Prostate gland (tissue), 2 donors: Measurements from ENCODE around the gene HYOU1. TPM values are rescaled to one million over a fixed set of nuclear protein-coding genes. Genes with fewer than 3 reads are reported as not detected.

Experiments
- DNase-seq: peaks from one replicate; pipeline ENCODE4 v3.0.0-alpha.2; 2019; ENCODE audit warnings: low spot score
- H3K27ac ChIP-seq, 2 donors: fragments of 200-600 bp; sonication (generic); 2 replicates each; pipeline ENCODE4 v1.5.1; 2017 to 2019
- H3K27me3 ChIP-seq: fragments of 200-600 bp; sonication (generic); replicated peaks from 2 replicates; pipeline ENCODE4 v1.5.1; 2019; ENCODE audit not compliant: insufficient read depth
- H3K36me3 ChIP-seq, 2 donors: fragments of 200-600 bp; sonication (generic); 1 replicate in 1 of 2; 2 replicates in 1 of 2; pipeline versions ENCODE4 v1.5.1 to v1.8.1; 2017 to 2019
- H3K4me1 ChIP-seq: fragments of 200-600 bp; sonication (generic); replicated peaks from 2 replicates; pipeline ENCODE4 v1.5.1; 2019
- H3K4me3 ChIP-seq, 2 donors: fragments of 200-600 bp; sonication (generic); 2 replicates each; pipeline ENCODE4 v1.5.1; 2017 to 2019
- H3K9me3 ChIP-seq: fragments of 200-600 bp; sonication (generic); 2 replicates; pipeline ENCODE4 v1.5.1; 2017
- POLR2A ChIP-seq: fragments of 450-650 bp; IDR thresholded peaks from one replicate; pipeline ENCODE4 v1.6.1; 2016; ENCODE audit warnings: antibody characterized with exemption, mild to moderate bottlenecking
- POLR2AphosphoS5 ChIP-seq: sonication (generic); formaldehyde crosslinking; IDR thresholded peaks from one replicate; pipeline ENCODE4 v1.6.1; 2017; ENCODE audit warnings: antibody characterized with exemption
- WGBS: methylation state at CpG from one replicate; pipeline ENCODE4 v1.1.5; 2018; 5-methylcytosine and 5-hydroxymethylcytosine counted together
- intact Hi-C: fragments of 100-400 bp; cut with DNase I; formaldehyde crosslinking; loops from one replicate; pipeline ENCODE4 v1.14.2; 2022
- total RNA-seq, 2 donors: library from RNA; depleted of rRNA; stranded (reverse); fragments of >200 nt; gene quantifications; one replicate each; pipeline ENCODE4 v1.1.0, GENCODE V29; 2016
- TF ChIP-seq, protein P1 (sequence below), 4 experiments: fragments of 200-600 bp in 2 of 4; fragments of 450-650 bp in 2 of 4; sonication (generic) in 2 of 4; IDR thresholded peaks; 1 replicate in 3 of 4; 2 replicates in 1 of 4; pipeline ENCODE4 v1.5.1; 2016 to 2019; ENCODE audit warnings: antibody characterized with exemption in 4 of 4, mild to moderate bottlenecking in 2 of 4, moderate library complexity in 2 of 4

Gene HYOU1
- total RNA-seq, 2 donors from 2014 or later, result 115 to 149 TPM

DNA sequence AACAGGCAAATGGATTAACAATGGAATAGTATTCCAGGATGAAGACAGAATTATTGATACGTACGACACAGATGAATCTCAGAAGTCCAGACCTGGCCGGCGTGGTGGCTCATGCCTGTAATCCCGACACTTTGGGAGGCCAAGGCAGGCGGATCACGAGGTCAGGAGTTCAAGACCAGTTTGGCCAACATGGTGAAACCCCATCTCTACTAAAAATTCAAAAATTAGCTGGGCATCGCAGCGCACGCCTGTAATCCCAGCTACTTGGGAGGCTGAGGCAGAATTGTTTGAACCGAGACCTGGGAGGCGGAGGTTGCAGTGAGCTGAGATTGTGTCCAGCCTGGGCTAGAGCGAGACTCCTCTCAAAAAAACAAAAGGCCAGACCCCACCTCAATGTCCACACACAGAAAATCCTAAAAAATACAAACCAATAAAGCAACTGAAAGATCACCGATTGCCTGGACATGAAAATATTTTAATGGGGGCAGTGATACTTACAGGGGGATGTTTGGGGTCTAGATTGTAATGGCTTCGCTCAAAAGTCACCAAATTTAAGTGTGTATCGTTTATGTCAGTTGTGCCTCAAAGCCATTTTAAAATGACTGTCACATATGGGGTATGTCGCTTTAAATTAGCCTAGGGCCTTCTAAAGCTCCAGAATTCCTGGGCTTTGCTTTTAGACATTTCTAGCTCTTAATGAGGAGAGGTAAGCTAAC lies 42.6 kb downstream of the HYOU1 start:
- Histone ChIP-seq H3K4me1 (no peaks in the 10 kb centered on the region), H3K4me3 (no peak overlapping the region), H3K27ac (no peak overlapping the region), H3K27me3 (no peaks in the 10 kb centered on the region), H3K9me3 (no peaks in the 10 kb centered on the region), H3K36me3 (peaks cover 0 to 10% of the 10 kb centered on the region in 2 donors)
- TF ChIP-seq POLR2AphosphoS5, result no peak
- TF ChIP-seq, protein P1, sequence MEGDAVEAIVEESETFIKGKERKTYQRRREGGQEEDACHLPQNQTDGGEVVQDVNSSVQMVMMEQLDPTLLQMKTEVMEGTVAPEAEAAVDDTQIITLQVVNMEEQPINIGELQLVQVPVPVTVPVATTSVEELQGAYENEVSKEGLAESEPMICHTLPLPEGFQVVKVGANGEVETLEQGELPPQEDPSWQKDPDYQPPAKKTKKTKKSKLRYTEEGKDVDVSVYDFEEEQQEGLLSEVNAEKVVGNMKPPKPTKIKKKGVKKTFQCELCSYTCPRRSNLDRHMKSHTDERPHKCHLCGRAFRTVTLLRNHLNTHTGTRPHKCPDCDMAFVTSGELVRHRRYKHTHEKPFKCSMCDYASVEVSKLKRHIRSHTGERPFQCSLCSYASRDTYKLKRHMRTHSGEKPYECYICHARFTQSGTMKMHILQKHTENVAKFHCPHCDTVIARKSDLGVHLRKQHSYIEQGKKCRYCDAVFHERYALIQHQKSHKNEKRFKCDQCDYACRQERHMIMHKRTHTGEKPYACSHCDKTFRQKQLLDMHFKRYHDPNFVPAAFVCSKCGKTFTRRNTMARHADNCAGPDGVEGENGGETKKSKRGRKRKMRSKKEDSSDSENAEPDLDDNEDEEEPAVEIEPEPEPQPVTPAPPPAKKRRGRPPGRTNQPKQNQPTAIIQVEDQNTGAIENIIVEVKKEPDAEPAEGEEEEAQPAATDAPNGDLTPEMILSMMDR (IDR thresholded peaks at IDR 0.05), result no peak
- TF ChIP-seq POLR2A, result no peak
- intact Hi-C loops, result no loop called here
- no peak for DNase-seq
- WGBS, result 88% methylated on average over 17 of the region's 17 CpGs

DNA sequence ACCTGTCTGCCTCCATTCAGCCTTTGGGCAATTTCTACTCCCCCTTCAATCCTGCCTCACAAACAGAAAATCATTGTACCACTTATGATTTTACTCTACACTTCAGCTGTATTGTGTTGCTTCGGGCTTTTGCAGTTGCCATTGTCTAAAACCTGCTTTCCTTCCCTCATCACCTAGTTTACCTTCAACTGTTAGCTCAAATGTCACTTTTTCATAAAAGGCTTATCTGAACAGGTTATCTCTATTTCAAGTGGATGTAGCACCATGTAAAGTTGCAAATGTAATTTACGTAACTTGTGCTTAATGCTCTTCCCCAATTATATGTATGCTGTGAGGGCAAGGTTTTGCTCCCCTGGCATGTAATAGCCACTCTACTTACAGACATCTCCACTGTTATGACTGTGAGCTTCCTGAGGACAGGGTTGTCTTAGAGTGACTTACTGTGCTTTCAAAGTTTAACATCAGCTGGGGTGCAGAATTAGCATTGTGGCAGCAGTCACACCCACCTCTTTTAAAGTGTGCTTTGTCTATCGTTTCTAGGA lies 44.3 kb downstream of the HYOU1 start:
- intact Hi-C loops, result no loop called here
- no peak for DNase-seq
- no peaks in the 10 kb centered on the region for H3K9me3 ChIP-seq
- no peaks in the 10 kb centered on the region for H3K27me3 ChIP-seq
- TF ChIP-seq, protein P1 (IDR thresholded peaks at IDR 0.05), result no peak
- TF ChIP-seq POLR2AphosphoS5, result no peak
- no peak for TF ChIP-seq POLR2A
- peaks cover 0 to 10% of the 10 kb centered on the region in 2 donors for H3K36me3 ChIP-seq
- no peaks in the 10 kb centered on the region for H3K4me1 ChIP-seq
- H3K4me3 ChIP-seq, result no peak overlapping the region
- H3K27ac ChIP-seq, result no peak overlapping the region
- WGBS, result 78% methylated on average over 3 of the region's 3 CpGs

DNA sequence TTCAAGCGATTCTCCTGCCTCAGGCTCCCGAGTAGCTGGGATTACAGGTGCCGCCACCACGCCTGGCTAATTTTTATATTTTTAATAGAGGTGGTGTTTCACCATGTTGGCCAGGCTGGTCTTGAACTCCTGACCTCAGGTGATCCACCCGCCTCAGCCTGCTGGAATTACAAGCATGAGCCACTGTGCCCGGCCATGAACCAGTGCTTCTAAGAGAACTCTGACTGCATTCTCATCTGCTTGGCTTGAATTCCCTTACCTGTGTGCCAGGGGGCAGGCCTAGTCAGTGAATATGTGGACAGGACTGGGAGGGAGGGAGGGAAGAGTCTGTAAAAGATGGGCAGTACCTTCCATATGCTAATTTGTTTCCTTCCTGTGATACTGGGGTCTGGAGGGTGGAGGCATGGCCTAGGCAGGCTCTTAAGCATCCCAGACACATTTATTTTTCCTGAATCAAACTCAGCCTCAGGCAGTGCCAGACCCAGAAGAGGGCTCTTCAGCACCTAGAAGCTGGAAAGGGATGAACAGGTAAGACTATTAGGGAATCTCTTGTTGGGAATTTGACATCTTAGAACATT lies 45.4 kb downstream of the HYOU1 start:
- peaks cover 0 to 10% of the 10 kb centered on the region in 2 donors for H3K36me3 ChIP-seq
- H3K4me1 ChIP-seq, result no peaks in the 10 kb centered on the region
- TF ChIP-seq, protein P1 (IDR thresholded peaks at IDR 0.05), result no peak
- TF ChIP-seq POLR2AphosphoS5 (no peak), POLR2A (no peak)
- no peaks in the 10 kb centered on the region for H3K9me3 ChIP-seq
- H3K27ac ChIP-seq, result no peak overlapping the region
- H3K4me3 ChIP-seq, result no peak overlapping the region
- intact Hi-C loops, result no loop called here
- no peak for DNase-seq
- H3K27me3 ChIP-seq, result no peaks in the 10 kb centered on the region
- WGBS, result 75% methylated on average over 6 of the region's 6 CpGs

DNA sequence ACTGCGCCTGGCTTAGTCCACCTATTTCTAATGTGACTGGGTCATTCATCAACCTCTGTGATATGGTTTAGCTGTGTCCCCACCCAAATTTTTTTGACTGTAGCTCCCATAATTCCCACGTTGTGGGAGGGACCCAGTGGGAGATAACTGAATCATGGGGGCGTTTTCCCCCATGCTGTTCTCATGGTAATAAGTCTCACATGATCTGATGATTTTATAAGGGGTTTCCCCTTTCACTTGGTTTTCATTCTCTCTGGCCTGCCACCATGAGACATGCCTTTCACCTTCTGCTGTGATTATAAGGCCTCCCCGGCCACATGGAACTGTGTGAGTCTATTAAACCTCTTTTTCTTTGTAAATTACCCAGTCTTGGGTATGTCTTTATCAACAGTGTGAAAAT lies 50.3 kb downstream of the HYOU1 start:
- DNase-seq, result no peak
- Histone ChIP-seq H3K4me3 (no peak overlapping the region), H3K27ac (no peak overlapping the region), H3K4me1 (no peaks in the 10 kb centered on the region), H3K36me3 (no peaks in the 10 kb centered on the region), H3K9me3 (no peaks in the 10 kb centered on the region), H3K27me3 (no peaks in the 10 kb centered on the region)
- WGBS, result 90% methylated on average over 4 of the region's 4 CpGs
- TF ChIP-seq POLR2AphosphoS5 (no peak), POLR2A (no peak)
- TF ChIP-seq, protein P1 (IDR thresholded peaks at IDR 0.05), result no peak
- intact Hi-C loops, result no loop called here

DNA sequence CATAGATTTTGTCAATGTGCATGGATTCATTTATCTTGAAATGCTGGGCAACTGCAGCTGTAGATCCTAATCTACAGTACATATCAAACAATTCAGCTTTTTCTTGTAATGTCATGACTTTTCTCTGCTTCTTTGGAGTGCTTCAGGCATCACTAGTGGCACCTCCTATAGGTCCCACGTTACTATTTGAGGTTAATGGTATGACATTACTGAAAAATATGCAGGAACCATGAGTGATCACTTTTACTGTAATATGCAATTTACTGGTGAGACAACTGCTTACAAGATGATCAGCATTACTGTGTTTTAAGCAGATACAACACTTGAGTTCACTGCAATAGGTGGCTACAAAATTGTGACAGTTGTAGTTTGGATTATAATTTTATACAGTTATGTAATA lies 56.1 kb downstream of the HYOU1 start:
- Histone ChIP-seq H3K27ac (no peak overlapping the region), H3K4me1 (peaks cover 5% of the 10 kb centered on the region), H3K27me3 (no peaks in the 10 kb centered on the region), H3K36me3 (no peaks in the 10 kb centered on the region), H3K4me3 (no peak overlapping the region), H3K9me3 (no peaks in the 10 kb centered on the region)
- intact Hi-C loops, result no loop called here
- TF ChIP-seq POLR2AphosphoS5, result no peak
- TF ChIP-seq, protein P1 (IDR thresholded peaks at IDR 0.05), result no peak
- TF ChIP-seq POLR2A, result no peak
- DNase-seq, result no peak
- 39% methylated on average over 1 of the region's 1 CpG for WGBS
